GM23338 (cell line): Measurements from ENCODE around the gene PPFIBP1. TPM values are rescaled to one million over a fixed set of nuclear protein-coding genes. Genes with fewer than 3 reads are reported as not detected.
A peak's percentile ranks its signal among the peaks of the same experiment; 100 is the strongest.

Source experiments
- ATAC-seq: fragments of 200-7000 bp; cut with Tn5 transposase; 3 replicates; pipeline ENCODE4 v1.9.1; 2020
- DNase-seq: peaks from one replicate; pipeline ENCODE4 v3.0.0-alpha.2; 2015; ENCODE audit warnings: low spot score
- H2AFZ ChIP-seq: fragments of 200-600 bp; sonication (generic); 2 replicates; pipeline ENCODE4 v1.8.0; 2016; ENCODE audit warnings: antibody characterized with exemption, mild to moderate bottlenecking, moderate library complexity
- H3F3A ChIP-seq: fragments of 200-600 bp; sonication (generic); replicated peaks from 2 replicates; pipeline ENCODE4 v1.8.0; 2017; ENCODE audit warnings: antibody characterized with exemption, mixed run types, low read depth
- H3K27ac ChIP-seq: fragments of 200-600 bp; sonication (generic); 2 replicates; pipeline ENCODE4 v1.6.1; 2016; ENCODE audit warnings: low read depth
- H3K27me3 ChIP-seq: fragments of 200-600 bp; sonication (generic); 2 replicates; pipeline ENCODE4 v1.8.0; 2016; ENCODE audit warnings: mild to moderate bottlenecking, mixed run types, moderate library complexity; ENCODE audit not compliant: insufficient read depth
- H3K36me3 ChIP-seq: fragments of 200-600 bp; sonication (generic); 2 replicates; pipeline ENCODE4 v1.8.0; 2016; ENCODE audit warnings: mild to moderate bottlenecking; ENCODE audit not compliant: insufficient read depth
- H3K4me1 ChIP-seq: fragments of 200-600 bp; sonication (generic); 2 replicates; pipeline ENCODE4 v1.8.0; 2016; ENCODE audit warnings: mild to moderate bottlenecking, moderate library complexity; ENCODE audit not compliant: insufficient read depth
- H3K4me2 ChIP-seq: fragments of 200-600 bp; sonication (generic); 2 replicates; pipeline ENCODE4 v1.7.1; 2017; ENCODE audit warnings: mixed run types
- H3K4me3 ChIP-seq: fragments of 200-600 bp; sonication (generic); 2 replicates; pipeline ENCODE4 v1.6.1; 2016; ENCODE audit warnings: mixed run types
- H3K79me2 ChIP-seq: fragments of 200-600 bp; sonication (generic); replicated peaks from 2 replicates; pipeline ENCODE4 v1.8.0; 2017; ENCODE audit warnings: mild to moderate bottlenecking; ENCODE audit not compliant: insufficient read depth
- H3K9me2 ChIP-seq: fragments of 200-600 bp; sonication (generic); 2 replicates; pipeline ENCODE4 v1.8.0; 2017; ENCODE audit not compliant: insufficient read depth
- H4K20me1 ChIP-seq: fragments of 200-600 bp; sonication (generic); replicated peaks from 2 replicates; pipeline ENCODE4 v1.8.0; 2017; ENCODE audit warnings: mild to moderate bottlenecking; ENCODE audit not compliant: insufficient read depth
- H3K27ac Mint-ChIP-seq: 2 replicates; pipeline ENCODE4 v1.8.0; 2020; ENCODE audit warnings: inconsistent platforms, mild to moderate bottlenecking, moderate library complexity, mixed read lengths
- H3K27me3 Mint-ChIP-seq: 3 replicates; pipeline ENCODE4 v1.8.0; 2022; ENCODE audit warnings: low read depth, mild to moderate bottlenecking, moderate library complexity, mixed read lengths, inconsistent platforms; ENCODE audit not compliant: insufficient read depth, poor library complexity
- H3K36me3 Mint-ChIP-seq: 3 replicates; pipeline ENCODE4 v1.8.0; 2021; ENCODE audit warnings: low read depth, mild to moderate bottlenecking, inconsistent platforms, moderate library complexity, mixed read lengths
- H3K4me1 Mint-ChIP-seq: 3 replicates; pipeline ENCODE4 v1.8.0; 2020; ENCODE audit warnings: mild to moderate bottlenecking, inconsistent platforms, mixed read lengths
- H3K4me3 Mint-ChIP-seq: 3 replicates; pipeline ENCODE4 v1.8.0; 2021; ENCODE audit warnings: moderate library complexity, mild to moderate bottlenecking, inconsistent platforms, mixed read lengths
- H3K9me3 Mint-ChIP-seq: 3 replicates; pipeline ENCODE4 v1.8.0; 2020; ENCODE audit warnings: moderate library complexity, mild to moderate bottlenecking, inconsistent platforms, mixed read lengths
- CREB1 ChIP-seq: fragments of 250-450 bp; sonication (Bioruptor Pico); IDR thresholded peaks from 2 replicates; pipeline ENCODE4 v1.5.0; 2020; ENCODE audit warnings: low read depth, mild to moderate bottlenecking, moderate library complexity
- EZH2 ChIP-seq: fragments of 200-600 bp; sonication (generic); IDR thresholded peaks from one replicate; pipeline ENCODE4 v1.8.0; 2017; ENCODE audit warnings: antibody characterized with exemption, mild to moderate bottlenecking, low read depth; ENCODE audit not compliant: unreplicated experiment
- EZH2phosphoT487 ChIP-seq: fragments of 200-600 bp; sonication (generic); IDR thresholded peaks from one replicate; pipeline ENCODE4 v1.8.1; 2018; ENCODE audit warnings: antibody characterized with exemption; ENCODE audit not compliant: unreplicated experiment
- JUNB ChIP-seq: IDR thresholded peaks from one replicate; pipeline ENCODE4 v1.6.1; 2016; ENCODE audit warnings: antibody characterized with exemption; ENCODE audit not compliant: unreplicated experiment
- NANOG ChIP-seq: IDR thresholded peaks from 2 replicates; pipeline ENCODE4 v1.6.1; 2016; ENCODE audit warnings: antibody characterized with exemption, borderline replicate concordance
- POLR2AphosphoS5 ChIP-seq: IDR thresholded peaks from 2 replicates; pipeline ENCODE4 v1.6.1; 2016; ENCODE audit warnings: antibody characterized with exemption, low read depth
- STAT1 ChIP-seq: IDR thresholded peaks from one replicate; pipeline ENCODE4 v1.6.1; 2016; ENCODE audit warnings: antibody characterized with exemption; ENCODE audit not compliant: unreplicated experiment
- ZNF114 ChIP-seq: fragments of 250-450 bp; sonication (Bioruptor Pico); IDR thresholded peaks from 2 replicates; pipeline ENCODE4 v1.5.0; 2020; ENCODE audit warnings: mild to moderate bottlenecking, moderate library complexity
- ZNF331 ChIP-seq: fragments of 250-450 bp; sonication (Bioruptor Pico); IDR thresholded peaks from 2 replicates; pipeline ENCODE4 v1.5.0; 2020; ENCODE audit warnings: low read depth, mild to moderate bottlenecking, moderate library complexity
- polyA plus RNA-seq: library from polyadenylated mRNA; unstranded; fragments of >200 nt; fragmentation: Nextera tagmentation; extraction: Ambion mirVana; gene quantifications from 2 replicates; pipeline ENCODE4 v1.2.1, GENCODE V29; 2016
- total RNA-seq: library from RNA; depleted of rRNA; stranded (reverse); fragments of >200 nt; shearing (Covaris generic); gene quantifications from 2 replicates; pipeline ENCODE4 v1.2.3, GENCODE V29; 2014
- TF ChIP-seq, protein P1 (sequence below): fragments of 250-450 bp; sonication (Bioruptor Pico); IDR thresholded peaks from 2 replicates; pipeline ENCODE4 v1.5.0; 2020; ENCODE audit warnings: mild to moderate bottlenecking, moderate library complexity
- TF ChIP-seq, protein P2 (sequence below), 2 experiments: fragments of 200-600 bp in 1 of 2; sonication (generic) in 1 of 2; conservative IDR thresholded peaks; 2 replicates each; pipeline versions ENCODE4 v1.5.1 to v1.6.1; 2016 to 2017; ENCODE audit warnings: antibody characterized with exemption in 2 of 2, low read depth in 2 of 2, mild to moderate bottlenecking in 2 of 2, moderate library complexity in 1 of 2
- TF ChIP-seq, protein P3 (sequence below): IDR thresholded peaks from one replicate; pipeline ENCODE4 v1.6.1; 2018; ENCODE audit warnings: antibody characterized with exemption; ENCODE audit not compliant: unreplicated experiment
- TF ChIP-seq, protein P4 (sequence below): IDR thresholded peaks from 2 replicates; pipeline ENCODE4 v1.6.1; 2016; ENCODE audit warnings: antibody characterized with exemption

Gene PPFIBP1
- total and polyA plus RNA-seq, 2 experiments from 2014 or later: 33.2 to 41.9 TPM

DNA sequence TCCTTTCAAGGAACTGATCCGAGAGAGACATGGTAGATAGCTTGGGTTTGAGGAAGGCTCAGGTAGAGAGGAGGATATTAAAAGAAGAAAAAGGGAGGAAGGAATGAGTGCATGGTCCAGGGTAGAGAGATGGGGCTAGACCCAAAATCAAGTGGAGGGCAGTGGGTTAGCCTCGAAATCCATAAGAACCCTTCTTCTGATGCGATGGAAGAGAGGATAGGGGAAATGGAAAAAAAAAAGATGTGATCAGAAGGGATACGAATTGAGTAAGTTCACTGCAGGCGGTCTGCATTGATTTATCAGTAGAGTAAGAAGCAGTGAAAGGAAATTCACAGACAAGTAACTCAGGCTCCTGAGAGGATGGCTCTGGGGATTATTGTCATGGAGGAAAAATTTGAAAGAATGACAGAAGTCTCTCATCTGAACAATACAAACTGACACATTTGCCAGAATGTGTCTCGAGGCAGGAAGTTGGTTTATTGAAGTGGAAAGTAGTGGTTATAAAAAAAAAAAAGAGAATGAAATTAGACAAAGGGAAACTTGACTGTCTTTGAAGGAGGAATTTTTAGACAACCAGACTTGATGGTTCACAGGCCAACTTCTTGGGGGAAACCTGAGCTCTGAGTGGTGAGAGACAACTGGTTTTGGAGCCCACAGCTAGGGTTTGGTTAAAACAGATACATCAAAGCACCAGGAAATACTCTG is 10.2 kb downstream of the PPFIBP1 start:
- Mint-ChIP-seq H3K27ac (no peak overlapping the region), H3K36me3 (no peaks in the 10 kb centered on the region), H3K4me1 (peaks cover 35% of the 10 kb centered on the region), H3K9me3 (no peaks in the 10 kb centered on the region), H3K27me3 (peaks cover 1% of the 10 kb centered on the region), H3K4me3 (no peak overlapping the region)
- 0 out of 2 replicates have a peak overlapping the region, but pooled peaks have one; percentile 50 for H3K4me2 ChIP-seq
- 0 out of 2 replicates have a peak, but pooled peaks cover 5% of the 10 kb centered on the region for H3K9me2 ChIP-seq
- peaks cover 96% of the 10 kb centered on the region for H3K79me2 ChIP-seq
- ATAC-seq: no peak
- H4K20me1 ChIP-seq: peaks cover 12% of the 10 kb centered on the region
- H3F3A ChIP-seq: no peaks in the 10 kb centered on the region
- no peak for TF ChIP-seq ZNF331 (CRISPR knock-in tag)
- TF ChIP-seq JUNB: no peak
- no peak for TF ChIP-seq STAT1
- no peak for TF ChIP-seq POLR2AphosphoS5
- TF ChIP-seq, protein P1, sequence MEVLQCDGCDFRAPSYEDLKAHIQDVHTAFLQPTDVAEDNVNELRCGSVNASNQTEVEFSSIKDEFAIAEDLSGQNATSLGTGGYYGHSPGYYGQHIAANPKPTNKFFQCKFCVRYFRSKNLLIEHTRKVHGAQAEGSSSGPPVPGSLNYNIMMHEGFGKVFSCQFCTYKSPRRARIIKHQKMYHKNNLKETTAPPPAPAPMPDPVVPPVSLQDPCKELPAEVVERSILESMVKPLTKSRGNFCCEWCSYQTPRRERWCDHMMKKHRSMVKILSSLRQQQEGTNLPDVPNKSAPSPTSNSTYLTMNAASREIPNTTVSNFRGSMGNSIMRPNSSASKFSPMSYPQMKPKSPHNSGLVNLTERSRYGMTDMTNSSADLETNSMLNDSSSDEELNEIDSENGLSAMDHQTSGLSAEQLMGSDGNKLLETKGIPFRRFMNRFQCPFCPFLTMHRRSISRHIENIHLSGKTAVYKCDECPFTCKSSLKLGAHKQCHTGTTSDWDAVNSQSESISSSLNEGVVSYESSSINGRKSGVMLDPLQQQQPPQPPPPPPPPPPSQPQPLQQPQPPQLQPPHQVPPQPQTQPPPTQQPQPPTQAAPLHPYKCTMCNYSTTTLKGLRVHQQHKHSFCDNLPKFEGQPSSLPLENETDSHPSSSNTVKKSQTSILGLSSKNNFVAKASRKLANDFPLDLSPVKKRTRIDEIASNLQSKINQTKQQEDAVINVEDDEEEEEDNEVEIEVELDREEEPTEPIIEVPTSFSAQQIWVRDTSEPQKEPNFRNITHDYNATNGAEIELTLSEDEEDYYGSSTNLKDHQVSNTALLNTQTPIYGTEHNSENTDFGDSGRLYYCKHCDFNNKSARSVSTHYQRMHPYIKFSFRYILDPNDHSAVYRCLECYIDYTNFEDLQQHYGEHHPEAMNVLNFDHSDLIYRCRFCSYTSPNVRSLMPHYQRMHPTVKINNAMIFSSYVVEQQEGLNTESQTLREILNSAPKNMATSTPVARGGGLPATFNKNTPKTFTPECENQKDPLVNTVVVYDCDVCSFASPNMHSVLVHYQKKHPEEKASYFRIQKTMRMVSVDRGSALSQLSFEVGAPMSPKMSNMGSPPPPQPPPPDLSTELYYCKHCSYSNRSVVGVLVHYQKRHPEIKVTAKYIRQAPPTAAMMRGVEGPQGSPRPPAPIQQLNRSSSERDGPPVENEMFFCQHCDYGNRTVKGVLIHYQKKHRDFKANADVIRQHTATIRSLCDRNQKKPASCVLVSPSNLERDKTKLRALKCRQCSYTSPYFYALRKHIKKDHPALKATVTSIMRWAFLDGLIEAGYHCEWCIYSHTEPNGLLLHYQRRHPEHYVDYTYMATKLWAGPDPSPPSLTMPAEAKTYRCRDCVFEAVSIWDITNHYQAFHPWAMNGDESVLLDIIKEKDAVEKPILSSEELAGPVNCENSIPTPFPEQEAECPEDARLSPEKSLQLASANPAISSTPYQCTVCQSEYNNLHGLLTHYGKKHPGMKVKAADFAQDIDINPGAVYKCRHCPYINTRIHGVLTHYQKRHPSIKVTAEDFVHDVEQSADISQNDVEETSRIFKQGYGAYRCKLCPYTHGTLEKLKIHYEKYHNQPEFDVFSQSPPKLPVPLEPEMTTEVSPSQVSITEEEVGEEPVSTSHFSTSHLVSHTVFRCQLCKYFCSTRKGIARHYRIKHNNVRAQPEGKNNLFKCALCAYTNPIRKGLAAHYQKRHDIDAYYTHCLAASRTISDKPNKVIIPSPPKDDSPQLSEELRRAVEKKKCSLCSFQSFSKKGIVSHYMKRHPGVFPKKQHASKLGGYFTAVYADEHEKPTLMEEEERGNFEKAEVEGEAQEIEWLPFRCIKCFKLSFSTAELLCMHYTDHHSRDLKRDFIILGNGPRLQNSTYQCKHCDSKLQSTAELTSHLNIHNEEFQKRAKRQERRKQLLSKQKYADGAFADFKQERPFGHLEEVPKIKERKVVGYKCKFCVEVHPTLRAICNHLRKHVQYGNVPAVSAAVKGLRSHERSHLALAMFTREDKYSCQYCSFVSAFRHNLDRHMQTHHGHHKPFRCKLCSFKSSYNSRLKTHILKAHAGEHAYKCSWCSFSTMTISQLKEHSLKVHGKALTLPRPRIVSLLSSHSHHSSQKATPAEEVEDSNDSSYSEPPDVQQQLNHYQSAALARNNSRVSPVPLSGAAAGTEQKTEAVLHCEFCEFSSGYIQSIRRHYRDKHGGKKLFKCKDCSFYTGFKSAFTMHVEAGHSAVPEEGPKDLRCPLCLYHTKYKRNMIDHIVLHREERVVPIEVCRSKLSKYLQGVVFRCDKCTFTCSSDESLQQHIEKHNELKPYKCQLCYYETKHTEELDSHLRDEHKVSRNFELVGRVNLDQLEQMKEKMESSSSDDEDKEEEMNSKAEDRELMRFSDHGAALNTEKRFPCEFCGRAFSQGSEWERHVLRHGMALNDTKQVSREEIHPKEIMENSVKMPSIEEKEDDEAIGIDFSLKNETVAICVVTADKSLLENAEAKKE (CRISPR knock-in tag): no peak
- TF ChIP-seq, protein P2, sequence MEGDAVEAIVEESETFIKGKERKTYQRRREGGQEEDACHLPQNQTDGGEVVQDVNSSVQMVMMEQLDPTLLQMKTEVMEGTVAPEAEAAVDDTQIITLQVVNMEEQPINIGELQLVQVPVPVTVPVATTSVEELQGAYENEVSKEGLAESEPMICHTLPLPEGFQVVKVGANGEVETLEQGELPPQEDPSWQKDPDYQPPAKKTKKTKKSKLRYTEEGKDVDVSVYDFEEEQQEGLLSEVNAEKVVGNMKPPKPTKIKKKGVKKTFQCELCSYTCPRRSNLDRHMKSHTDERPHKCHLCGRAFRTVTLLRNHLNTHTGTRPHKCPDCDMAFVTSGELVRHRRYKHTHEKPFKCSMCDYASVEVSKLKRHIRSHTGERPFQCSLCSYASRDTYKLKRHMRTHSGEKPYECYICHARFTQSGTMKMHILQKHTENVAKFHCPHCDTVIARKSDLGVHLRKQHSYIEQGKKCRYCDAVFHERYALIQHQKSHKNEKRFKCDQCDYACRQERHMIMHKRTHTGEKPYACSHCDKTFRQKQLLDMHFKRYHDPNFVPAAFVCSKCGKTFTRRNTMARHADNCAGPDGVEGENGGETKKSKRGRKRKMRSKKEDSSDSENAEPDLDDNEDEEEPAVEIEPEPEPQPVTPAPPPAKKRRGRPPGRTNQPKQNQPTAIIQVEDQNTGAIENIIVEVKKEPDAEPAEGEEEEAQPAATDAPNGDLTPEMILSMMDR (conservative IDR thresholded peaks at IDR 0.05; ENCODE audit: low read depth in 2 of 2): no peak
- no peak for TF ChIP-seq EZH2
- TF ChIP-seq, protein P3, sequence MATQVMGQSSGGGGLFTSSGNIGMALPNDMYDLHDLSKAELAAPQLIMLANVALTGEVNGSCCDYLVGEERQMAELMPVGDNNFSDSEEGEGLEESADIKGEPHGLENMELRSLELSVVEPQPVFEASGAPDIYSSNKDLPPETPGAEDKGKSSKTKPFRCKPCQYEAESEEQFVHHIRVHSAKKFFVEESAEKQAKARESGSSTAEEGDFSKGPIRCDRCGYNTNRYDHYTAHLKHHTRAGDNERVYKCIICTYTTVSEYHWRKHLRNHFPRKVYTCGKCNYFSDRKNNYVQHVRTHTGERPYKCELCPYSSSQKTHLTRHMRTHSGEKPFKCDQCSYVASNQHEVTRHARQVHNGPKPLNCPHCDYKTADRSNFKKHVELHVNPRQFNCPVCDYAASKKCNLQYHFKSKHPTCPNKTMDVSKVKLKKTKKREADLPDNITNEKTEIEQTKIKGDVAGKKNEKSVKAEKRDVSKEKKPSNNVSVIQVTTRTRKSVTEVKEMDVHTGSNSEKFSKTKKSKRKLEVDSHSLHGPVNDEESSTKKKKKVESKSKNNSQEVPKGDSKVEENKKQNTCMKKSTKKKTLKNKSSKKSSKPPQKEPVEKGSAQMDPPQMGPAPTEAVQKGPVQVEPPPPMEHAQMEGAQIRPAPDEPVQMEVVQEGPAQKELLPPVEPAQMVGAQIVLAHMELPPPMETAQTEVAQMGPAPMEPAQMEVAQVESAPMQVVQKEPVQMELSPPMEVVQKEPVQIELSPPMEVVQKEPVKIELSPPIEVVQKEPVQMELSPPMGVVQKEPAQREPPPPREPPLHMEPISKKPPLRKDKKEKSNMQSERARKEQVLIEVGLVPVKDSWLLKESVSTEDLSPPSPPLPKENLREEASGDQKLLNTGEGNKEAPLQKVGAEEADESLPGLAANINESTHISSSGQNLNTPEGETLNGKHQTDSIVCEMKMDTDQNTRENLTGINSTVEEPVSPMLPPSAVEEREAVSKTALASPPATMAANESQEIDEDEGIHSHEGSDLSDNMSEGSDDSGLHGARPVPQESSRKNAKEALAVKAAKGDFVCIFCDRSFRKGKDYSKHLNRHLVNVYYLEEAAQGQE: no peak
- no peak for TF ChIP-seq ZNF114 (CRISPR knock-in tag)
- TF ChIP-seq CREB1 (CRISPR knock-in tag): no peak
- TF ChIP-seq EZH2phosphoT487: no peak
- TF ChIP-seq NANOG: no peak
- TF ChIP-seq, protein P4, sequence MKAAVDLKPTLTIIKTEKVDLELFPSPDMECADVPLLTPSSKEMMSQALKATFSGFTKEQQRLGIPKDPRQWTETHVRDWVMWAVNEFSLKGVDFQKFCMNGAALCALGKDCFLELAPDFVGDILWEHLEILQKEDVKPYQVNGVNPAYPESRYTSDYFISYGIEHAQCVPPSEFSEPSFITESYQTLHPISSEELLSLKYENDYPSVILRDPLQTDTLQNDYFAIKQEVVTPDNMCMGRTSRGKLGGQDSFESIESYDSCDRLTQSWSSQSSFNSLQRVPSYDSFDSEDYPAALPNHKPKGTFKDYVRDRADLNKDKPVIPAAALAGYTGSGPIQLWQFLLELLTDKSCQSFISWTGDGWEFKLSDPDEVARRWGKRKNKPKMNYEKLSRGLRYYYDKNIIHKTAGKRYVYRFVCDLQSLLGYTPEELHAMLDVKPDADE: no peak
- no peak overlapping the region for H3K27ac ChIP-seq
- no peak overlapping the region for H3K4me3 ChIP-seq
- H3K27me3 ChIP-seq: no peaks in the 10 kb centered on the region
- no peak for DNase-seq
- H2AFZ ChIP-seq: no peak overlapping the region
- H3K36me3 ChIP-seq: no peaks in the 10 kb centered on the region
- H3K4me1 ChIP-seq: peaks cover 19% of the 10 kb centered on the region
